ENCODE measurements around the gene GLIS2. TPM values are rescaled to one million over a fixed set of nuclear protein-coding genes. Genes with fewer than 3 reads are reported as not detected.
A peak's percentile ranks its signal among the peaks of the same experiment; 100 is the strongest.

GLIS2 gene
- total and polyA plus RNA-seq, 10 of the 15 experiments (the other 5 are each of a cell fraction or from before 2014, with no cell fraction given): 0.03 to 0.64 (median 0.18) TPM; not detected in 4

DNA sequence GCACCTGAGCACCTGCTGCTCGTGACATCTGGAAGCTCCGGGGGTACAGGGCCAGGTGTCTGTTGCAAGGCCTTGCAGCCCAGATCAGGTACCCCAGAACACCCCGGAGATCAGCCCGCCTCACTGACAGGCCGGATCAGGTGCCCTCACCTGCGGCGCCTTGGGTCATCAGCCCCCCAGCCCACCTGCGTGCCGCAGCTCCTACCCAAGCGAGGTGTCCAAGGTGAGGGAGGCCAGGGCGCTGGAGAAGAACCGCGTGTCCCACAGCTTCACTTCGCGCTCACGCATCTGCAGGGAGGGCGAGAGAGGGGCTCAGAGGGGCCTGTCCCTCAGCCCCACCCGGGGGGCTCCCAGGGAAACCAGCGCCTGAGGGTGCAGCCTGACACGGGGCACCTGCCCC, 71.9 kb downstream of the GLIS2 start (continued):
- TF ChIP-seq, protein P1, sequence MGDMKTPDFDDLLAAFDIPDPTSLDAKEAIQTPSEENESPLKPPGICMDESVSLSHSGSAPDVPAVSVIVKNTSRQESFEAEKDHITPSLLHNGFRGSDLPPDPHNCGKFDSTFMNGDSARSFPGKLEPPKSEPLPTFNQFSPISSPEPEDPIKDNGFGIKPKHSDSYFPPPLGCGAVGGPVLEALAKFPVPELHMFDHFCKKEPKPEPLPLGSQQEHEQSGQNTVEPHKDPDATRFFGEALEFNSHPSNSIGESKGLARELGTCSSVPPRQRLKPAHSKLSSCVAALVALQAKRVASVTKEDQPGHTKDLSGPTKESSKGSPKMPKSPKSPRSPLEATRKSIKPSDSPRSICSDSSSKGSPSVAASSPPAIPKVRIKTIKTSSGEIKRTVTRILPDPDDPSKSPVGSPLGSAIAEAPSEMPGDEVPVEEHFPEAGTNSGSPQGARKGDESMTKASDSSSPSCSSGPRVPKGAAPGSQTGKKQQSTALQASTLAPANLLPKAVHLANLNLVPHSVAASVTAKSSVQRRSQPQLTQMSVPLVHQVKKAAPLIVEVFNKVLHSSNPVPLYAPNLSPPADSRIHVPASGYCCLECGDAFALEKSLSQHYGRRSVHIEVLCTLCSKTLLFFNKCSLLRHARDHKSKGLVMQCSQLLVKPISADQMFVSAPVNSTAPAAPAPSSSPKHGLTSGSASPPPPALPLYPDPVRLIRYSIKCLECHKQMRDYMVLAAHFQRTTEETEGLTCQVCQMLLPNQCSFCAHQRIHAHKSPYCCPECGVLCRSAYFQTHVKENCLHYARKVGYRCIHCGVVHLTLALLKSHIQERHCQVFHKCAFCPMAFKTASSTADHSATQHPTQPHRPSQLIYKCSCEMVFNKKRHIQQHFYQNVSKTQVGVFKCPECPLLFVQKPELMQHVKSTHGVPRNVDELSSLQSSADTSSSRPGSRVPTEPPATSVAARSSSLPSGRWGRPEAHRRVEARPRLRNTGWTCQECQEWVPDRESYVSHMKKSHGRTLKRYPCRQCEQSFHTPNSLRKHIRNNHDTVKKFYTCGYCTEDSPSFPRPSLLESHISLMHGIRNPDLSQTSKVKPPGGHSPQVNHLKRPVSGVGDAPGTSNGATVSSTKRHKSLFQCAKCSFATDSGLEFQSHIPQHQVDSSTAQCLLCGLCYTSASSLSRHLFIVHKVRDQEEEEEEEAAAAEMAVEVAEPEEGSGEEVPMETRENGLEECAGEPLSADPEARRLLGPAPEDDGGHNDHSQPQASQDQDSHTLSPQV (IDR thresholded peaks at IDR 0.05): no peak
- TF ChIP-seq EP300 (IDR thresholded peaks at IDR 0.05; ENCODE audit: borderline replicate concordance in 1 of 2, control insufficient read depth in 1 of 2, low read depth in 2 of 2, low read length in 2 of 2) (no peak), POLR2A (IDR thresholded peaks at IDR 0.05; ENCODE audit: low read depth, low read length) (peak; percentile 13; the same call in 1 of the 2 replicates)

DNA sequence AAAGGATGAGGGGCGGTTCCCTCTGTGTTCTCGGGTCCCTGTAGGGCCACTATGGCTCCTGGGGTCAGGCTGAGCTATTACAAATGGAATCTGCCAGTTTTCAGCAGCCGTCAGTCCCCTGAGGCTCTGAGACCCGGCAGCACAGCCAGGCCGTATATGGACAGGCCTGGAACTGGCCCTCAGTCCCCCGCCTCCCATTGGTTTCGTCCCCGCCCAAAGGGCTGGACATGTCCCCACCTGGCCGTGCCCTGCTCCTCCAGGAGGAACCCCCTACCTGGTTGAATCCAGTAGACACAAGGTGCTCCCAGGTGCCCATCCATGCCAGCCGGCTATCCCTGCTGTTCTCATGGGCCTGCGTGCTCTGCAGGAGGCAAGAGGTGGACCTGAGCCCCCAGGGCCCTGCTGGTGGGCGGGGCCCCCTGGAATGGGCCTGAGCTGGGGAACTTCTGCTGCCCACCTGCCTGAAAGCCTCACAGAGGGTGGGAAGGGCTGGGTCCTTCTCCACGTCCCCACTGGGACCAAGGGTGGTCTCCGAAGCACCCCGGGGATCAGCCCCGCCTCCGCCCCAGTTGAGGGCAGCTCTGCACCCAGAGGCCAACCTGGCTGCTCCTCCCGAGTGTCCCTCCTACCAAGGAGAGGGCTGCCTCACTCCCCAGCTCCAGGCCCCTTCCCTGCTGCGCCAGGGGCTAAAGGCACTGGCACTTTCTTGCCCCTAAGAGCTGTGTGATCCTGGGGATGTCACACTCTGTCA, 72.6 kb downstream of the GLIS2 start:
- Histone ChIP-seq H3K36me3 (ENCODE audit: control insufficient read depth in 2 of 2, insufficient read depth in 2 of 2, low read length in 1 of 2) (peaks cover 6 to 38% of the 10 kb centered on the region in 2 experiments; a peak in 3 of 4 replicates), H3K27ac (ENCODE audit: control insufficient read depth, insufficient read depth) (no peak overlapping the region), H3K4me2 (ENCODE audit: control insufficient read depth, insufficient read depth) (no peak overlapping the region), H2AFZ (ENCODE audit: control insufficient read depth, low read depth, low read length) (no peak overlapping the region), H3K9ac (ENCODE audit: control insufficient read depth, insufficient read depth, low read length) (no peak overlapping the region), H3K27me3 (replicated peaks in 1 of 2; ENCODE audit: control insufficient read depth in 2 of 2, insufficient read depth in 2 of 2, low read length in 1 of 2) (no peaks in the 10 kb centered on the region), H3K79me2 (ENCODE audit: control insufficient read depth, insufficient read depth, low read length) (no peaks in the 10 kb centered on the region), H3K9me3 (replicated peaks; ENCODE audit: control insufficient read depth, insufficient read depth, low read length) (no peaks in the 10 kb centered on the region), H3K4me3 (no peak overlapping the region), H3K4me1 (ENCODE audit: control insufficient read depth, insufficient read depth, low read length) (no peaks in the 10 kb centered on the region), H4K20me1 (ENCODE audit: control insufficient read depth, insufficient read depth) (no peaks in the 10 kb centered on the region)
- WGBS (ENCODE audit: insufficient coverage, insufficient replicate concordance, low lambda C conversion rate, missing lambda C conversion rate): 91% methylated on average over 14 of the region's 19 CpGs
- DNase-seq (ENCODE audit: low read depth, low spot score) (no peak), FAIRE-seq (no peak), ATAC-seq (no peak)
- SMC1A ChIA-PET (ENCODE audit: uncharacterized antibody, unreplicated experiment): no interaction called here
- intact Hi-C loops (cut with micrococcal nuclease; ENCODE audit: unreplicated experiment): no loop called here
- CTCF ChIA-PET: interaction anchor here (1.5 to 3.8 kb wide), 2 partner anchors 11 to 14 kb away, joined by 3 to 21 read pairs; no protein-coding TSS in a partner anchor
- BruUV-seq (replicated peaks): no TSS peak
- POLR2A ChIA-PET: no interaction called here
- RAD21 ChIA-PET (ENCODE audit: unreplicated experiment): no interaction called here
- in situ Hi-C loops (cut with MboI): no loop called here
- TF ChIP-seq, protein P2, sequence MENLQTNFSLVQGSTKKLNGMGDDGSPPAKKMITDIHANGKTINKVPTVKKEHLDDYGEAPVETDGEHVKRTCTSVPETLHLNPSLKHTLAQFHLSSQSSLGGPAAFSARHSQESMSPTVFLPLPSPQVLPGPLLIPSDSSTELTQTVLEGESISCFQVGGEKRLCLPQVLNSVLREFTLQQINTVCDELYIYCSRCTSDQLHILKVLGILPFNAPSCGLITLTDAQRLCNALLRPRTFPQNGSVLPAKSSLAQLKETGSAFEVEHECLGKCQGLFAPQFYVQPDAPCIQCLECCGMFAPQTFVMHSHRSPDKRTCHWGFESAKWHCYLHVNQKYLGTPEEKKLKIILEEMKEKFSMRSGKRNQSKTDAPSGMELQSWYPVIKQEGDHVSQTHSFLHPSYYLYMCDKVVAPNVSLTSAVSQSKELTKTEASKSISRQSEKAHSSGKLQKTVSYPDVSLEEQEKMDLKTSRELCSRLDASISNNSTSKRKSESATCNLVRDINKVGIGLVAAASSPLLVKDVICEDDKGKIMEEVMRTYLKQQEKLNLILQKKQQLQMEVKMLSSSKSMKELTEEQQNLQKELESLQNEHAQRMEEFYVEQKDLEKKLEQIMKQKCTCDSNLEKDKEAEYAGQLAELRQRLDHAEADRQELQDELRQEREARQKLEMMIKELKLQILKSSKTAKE (IDR thresholded peaks at IDR 0.05; ENCODE audit: low read depth, poor library complexity, severe bottlenecking): no peak
- TF ChIP-seq, protein P3, sequence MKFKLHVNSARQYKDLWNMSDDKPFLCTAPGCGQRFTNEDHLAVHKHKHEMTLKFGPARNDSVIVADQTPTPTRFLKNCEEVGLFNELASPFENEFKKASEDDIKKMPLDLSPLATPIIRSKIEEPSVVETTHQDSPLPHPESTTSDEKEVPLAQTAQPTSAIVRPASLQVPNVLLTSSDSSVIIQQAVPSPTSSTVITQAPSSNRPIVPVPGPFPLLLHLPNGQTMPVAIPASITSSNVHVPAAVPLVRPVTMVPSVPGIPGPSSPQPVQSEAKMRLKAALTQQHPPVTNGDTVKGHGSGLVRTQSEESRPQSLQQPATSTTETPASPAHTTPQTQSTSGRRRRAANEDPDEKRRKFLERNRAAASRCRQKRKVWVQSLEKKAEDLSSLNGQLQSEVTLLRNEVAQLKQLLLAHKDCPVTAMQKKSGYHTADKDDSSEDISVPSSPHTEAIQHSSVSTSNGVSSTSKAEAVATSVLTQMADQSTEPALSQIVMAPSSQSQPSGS (IDR thresholded peaks at IDR 0.05; ENCODE audit: low read length): no peak
- TF ChIP-seq, protein P4, sequence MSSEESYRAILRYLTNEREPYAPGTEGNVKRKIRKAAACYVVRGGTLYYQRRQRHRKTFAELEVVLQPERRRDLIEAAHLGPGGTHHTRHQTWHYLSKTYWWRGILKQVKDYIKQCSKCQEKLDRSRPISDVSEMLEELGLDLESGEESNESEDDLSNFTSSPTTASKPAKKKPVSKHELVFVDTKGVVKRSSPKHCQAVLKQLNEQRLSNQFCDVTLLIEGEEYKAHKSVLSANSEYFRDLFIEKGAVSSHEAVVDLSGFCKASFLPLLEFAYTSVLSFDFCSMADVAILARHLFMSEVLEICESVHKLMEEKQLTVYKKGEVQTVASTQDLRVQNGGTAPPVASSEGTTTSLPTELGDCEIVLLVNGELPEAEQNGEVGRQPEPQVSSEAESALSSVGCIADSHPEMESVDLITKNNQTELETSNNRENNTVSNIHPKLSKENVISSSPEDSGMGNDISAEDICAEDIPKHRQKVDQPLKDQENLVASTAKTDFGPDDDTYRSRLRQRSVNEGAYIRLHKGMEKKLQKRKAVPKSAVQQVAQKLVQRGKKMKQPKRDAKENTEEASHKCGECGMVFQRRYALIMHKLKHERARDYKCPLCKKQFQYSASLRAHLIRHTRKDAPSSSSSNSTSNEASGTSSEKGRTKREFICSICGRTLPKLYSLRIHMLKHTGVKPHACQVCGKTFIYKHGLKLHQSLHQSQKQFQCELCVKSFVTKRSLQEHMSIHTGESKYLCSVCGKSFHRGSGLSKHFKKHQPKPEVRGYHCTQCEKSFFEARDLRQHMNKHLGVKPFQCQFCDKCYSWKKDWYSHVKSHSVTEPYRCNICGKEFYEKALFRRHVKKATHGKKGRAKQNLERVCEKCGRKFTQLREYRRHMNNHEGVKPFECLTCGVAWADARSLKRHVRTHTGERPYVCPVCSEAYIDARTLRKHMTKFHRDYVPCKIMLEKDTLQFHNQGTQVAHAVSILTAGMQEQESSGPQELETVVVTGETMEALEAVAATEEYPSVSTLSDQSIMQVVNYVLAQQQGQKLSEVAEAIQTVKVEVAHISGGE (CRISPR knock-in tag; IDR thresholded peaks at IDR 0.05): no peak
- TF ChIP-seq RAD51 (IDR thresholded peaks at IDR 0.05) (no peak), ZNF622 (IDR thresholded peaks at IDR 0.05) (no peak)
